Renal pelvis (tissue), 4 donors: ENCODE results near the gene KIAA0825. TPM values are rescaled to one million over a fixed set of nuclear protein-coding genes. Genes with fewer than 3 reads are reported as not detected.
"Not testable (repeated sequence)": the region's sequence is repeated elsewhere in the genome, so short reads cannot be mapped to it uniquely, and the experiment has no call there.

ENCODE experiments used
- DNase-seq: peaks from one replicate; pipeline ENCODE4 v3.0.0-alpha.2; 2013
- polyA plus RNA-seq, 3 donors: library from polyadenylated mRNA; unstranded; fragments of 120-200 nt; gene quantifications; one replicate each; pipeline ENCODE4 v1.2.1, GENCODE V29; 2013; ENCODE audit not compliant: insufficient read length in 3 of 3

The KIAA0825 gene
- polyA plus RNA-seq, 3 donors, result 3.6 to 4.6 (median 3.7) TPM

- no peak for DNase-seq
These were observed 4.8 kb downstream of the KIAA0825 start for GRCh38 chr5:94613583-94613982.

- no peak for DNase-seq
These were observed 23.0 kb downstream of the KIAA0825 start for GRCh38 chr5:94595281-94595840.

GRCh38 chr5:94577466-94578245, 40.7 kb downstream of the KIAA0825 start:
- no peak for DNase-seq

- DNase-seq, result no peak
These were observed 43.2 kb downstream of the KIAA0825 start for GRCh38 chr5:94575196-94575595.

GRCh38 chr5:94573349-94573748, 45.1 kb downstream of the KIAA0825 start:
- not testable (repeated sequence) for DNase-seq

- DNase-seq, result no peak
These were observed 47.0 kb downstream of the KIAA0825 start for GRCh38 chr5:94571415-94571814.

GRCh38 chr5:94564812-94565211, 53.6 kb downstream of the KIAA0825 start:
- no peak for DNase-seq

- no peak for DNase-seq
These were observed 56.0 kb downstream of the KIAA0825 start for GRCh38 chr5:94562327-94562971.

GRCh38 chr5:94558028-94558427, 60.4 kb downstream of the KIAA0825 start:
- DNase-seq, result no peak

GRCh38 chr5:94551858-94552257, 66.5 kb downstream of the KIAA0825 start:
- DNase-seq, result no peak

GRCh38 chr5:94545870-94546625, 72.4 kb downstream of the KIAA0825 start:
- no peak for DNase-seq

GRCh38 chr5:94544875-94545547, 73.4 kb downstream of the KIAA0825 start:
- DNase-seq, result no peak

GRCh38 chr5:94544031-94544650, 74.3 kb downstream of the KIAA0825 start:
- no peak for DNase-seq

GRCh38 chr5:94540856-94541494, 77.4 kb downstream of the KIAA0825 start:
- no peak for DNase-seq

GRCh38 chr5:94538260-94538659, 80.1 kb downstream of the KIAA0825 start:
- no peak for DNase-seq

- DNase-seq, result no peak
These were observed 91.7 kb downstream of the KIAA0825 start for GRCh38 chr5:94526706-94527105.

GRCh38 chr5:94524841-94525697, 93.3 kb downstream of the KIAA0825 start:
- peak; percentile 17 for DNase-seq

GRCh38 chr5:94523018-94523417, 95.4 kb downstream of the KIAA0825 start:
- DNase-seq, result no peak

- no peak for DNase-seq
These were observed 96.3 kb downstream of the KIAA0825 start for GRCh38 chr5:94522117-94522516.
